Measurements from ENCODE around the gene CEP128.

Gene CEP128

DNA sequence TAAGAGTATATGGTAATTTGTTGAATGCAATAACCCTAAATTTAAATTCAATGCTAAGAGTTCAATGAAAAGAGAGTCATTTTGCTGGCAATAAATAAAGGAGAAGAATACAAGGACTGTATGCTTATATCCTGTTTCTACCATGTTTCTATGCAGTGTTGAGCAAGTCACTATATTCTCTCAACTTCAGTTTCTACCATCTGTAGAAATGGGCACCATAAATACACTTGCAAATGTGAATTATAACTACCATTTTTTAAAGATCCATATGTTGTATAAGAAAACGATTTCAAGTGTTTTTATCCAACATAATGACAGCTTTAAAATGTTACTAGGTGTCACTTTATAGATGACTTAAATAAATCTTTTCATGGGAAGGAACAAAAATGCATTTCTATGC, 170.3 kb downstream of the CEP128 start:
- DNase-seq (ENCODE audit: low read depth): no peak

DNA sequence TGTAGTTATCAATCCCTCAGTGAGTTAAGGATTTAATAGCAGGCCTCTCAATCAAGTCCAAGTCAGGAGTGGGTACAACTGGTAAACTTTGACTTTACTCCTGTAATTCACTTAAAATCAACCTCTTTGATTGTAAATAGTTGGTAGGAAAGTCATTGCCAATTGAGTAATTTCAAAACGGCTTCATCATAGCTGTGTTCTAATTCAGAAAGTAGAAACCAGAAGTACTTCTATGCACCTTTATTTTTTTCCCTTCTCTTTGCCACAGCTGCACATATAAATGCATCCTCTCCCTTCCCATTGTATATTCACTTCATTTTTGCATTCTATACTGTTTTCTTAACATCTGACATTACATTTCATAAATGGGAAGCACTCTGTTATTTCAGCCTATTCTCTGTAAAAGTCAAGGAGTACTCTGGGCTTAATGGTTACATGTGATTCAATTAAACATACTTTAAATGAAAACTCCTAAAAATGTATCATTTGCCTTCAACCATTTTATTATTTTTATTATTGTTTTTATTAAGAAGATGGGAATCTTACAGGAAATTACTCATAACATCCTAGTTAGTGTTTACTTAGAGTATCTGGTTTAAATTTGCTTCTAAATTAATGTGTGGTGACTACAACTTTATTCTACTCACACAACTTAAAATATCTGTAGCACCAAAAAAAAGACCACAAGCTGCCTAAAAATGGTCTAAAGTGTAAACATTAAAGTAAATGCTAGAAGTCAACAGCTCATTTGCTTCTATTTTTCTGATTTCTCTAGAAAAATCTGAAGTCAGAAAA, 171.2 kb downstream of the CEP128 start:
- DNase-seq (ENCODE audit: low read depth): no peak

DNA sequence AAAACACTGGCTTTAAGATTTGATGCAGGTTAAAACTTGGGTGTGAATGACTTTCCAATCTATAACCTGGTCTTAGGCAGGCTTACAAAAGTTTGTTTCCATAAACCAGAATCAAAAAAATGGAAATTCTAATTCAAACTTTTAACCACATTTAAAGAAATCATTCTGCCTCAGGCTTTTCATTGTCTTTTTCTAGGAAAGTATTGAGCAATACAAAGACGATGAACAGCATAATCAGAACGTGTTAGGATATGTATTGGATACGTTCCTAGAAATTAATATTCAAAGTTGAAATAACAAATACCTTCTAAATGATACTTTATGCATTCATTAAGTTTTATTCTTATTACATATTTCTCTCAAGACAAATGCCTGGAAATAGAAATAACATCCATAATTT, 172.9 kb downstream of the CEP128 start:
- no peak for DNase-seq (ENCODE audit: low read depth)

DNA sequence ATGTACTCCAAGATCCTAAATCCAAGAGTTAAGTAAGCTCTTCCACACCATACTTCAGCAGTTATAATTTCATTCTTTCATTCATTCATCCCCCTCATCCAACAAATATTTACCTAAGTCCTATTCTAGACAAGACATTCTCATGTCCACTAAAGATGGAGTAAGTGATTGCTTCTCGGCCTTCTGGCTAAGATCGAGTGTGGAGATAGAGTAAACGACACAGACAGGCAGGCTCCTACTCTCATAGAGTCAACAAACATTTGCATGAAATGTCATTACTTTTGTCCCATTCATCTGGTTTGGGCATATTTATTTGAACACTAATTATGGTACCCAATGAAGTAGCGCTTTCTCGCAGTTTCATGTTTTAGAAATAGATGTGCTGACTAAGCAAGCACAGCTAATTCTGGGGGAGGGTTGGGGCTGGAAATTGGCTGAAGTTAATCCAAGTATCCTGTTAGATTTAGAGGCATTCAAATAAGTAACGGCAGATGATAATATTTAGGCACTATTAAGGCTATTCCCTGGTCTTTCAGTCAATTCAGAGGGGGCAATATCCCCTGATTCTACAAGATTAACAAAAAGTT, 176.5 kb downstream of the CEP128 start:
- no peak for DNase-seq (ENCODE audit: low read depth)

DNA sequence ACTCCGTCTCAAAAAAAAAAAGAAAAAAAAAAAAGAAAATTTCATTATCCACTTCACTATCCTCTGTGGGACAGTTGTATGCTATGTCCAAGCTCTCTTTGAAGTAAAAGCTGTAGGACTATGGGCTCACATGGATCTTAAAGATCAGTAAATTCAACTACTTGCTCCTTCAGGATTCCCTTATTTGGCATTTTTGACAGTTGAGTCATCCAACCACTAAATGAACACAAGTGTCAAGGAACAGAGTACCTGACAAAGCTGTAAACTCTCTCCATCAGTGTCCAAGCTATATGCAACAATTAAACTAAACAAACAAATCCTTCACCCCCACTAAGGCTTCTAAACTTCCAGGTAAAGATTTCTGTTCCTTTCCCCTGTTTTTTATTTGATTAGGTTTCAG, 177.0 kb downstream of the CEP128 start:
- no peak for DNase-seq (ENCODE audit: low read depth)

DNA sequence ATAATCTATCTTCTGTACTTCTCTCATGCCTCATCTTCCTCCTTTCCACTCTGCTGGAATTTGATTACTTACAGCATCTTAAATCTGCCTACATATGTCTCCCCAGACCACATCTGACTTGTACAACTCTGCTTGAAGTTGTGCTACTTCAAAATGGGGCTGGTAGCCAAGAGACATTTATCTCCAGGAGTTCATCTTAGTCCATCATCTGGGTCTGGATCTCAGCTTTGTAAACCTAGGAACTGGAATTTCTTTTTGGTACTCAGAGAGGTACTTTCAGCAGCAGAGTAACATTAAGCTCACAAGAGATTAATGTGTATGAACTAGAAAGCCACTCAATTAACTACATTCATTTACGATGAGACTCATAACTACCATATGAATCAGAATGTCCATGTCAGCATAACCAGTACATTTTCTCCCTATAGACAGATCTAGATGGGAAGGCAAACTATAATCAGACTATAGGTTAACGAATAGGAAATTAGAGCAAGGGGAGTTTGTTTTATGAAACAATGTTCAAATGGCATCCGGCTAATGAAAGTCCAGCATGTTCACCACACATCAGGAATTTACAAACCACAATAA, 178.8 kb downstream of the CEP128 start:
- DNase-seq (ENCODE audit: low read depth): no peak

DNA sequence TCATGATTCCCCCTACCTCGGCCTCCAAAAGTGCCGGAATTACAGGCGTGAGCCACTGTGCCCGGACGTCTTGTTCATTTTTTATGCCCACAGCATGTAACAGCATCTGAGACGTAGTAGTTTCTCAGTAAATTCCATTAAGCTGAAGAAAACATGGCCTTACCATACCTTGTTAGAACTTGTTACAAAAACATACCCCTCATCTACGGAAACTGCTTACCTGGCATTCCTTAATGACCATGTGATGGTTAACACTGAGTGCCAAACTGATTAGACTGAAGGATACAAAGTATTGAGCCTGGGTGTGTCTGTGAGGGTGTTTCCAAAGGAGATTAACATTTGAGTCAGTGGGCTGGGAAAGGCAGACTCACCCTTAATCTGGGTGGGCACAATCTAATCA, 186.8 kb downstream of the CEP128 start:
- DNase-seq (ENCODE audit: low read depth): no peak

DNA sequence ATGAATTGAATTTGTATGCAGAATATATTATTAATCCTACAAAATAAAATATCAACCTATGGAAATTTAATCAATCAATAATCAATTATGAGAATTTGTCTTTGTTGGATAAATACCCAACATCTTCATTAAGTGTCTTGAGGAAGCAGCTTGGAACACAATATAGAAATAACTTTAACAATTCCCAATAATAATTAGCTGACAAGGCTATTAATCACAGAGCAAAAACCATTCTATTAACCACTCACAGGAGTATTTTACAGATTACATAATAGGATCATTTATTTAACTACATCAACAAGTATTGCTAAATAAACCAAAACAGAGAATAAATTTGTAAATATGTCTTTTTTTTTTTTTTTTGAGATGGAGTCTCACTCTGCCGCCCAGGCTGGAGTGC, 190.3 kb downstream of the CEP128 start:
- no peak for DNase-seq (ENCODE audit: low read depth)

DNA sequence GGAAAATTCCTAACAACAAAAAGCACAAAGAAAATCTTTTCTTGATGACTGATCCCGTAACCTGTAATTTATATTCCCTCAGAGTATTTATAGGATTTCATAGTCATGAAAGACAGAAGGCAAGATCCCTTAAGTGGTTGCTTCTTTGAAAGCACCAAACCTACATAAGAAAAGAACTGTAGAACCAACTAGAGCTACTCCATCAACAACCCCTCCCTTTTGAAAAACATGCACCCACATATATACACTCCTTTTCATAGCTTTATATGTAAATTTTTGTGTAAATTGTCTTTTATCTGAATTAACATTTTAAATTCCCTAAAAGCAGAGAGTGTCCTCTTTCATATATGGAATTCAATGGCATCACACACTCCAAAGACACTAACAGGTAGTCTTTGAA, 215.3 kb downstream of the CEP128 start:
- DNase-seq (ENCODE audit: low read depth): no peak

DNA sequence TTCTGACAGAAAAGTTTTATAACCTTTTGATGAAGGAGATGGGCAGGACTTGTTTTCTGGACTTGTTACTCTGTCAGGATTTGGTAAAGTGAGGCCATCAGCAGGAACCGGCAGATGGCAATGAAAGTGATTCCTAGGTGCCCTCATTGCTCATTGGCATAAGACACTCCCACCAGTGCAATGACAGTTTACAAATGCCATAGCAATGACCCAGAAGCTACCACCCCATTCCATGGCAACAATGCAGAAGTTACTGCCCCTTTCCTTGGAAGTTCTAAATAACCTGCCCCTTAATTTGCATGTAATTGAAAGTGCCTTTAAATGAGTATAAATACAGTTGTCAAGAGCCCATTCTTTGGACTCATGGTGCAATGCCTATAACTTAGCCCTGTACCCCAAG, 222.6 kb downstream of the CEP128 start:
- DNase-seq (ENCODE audit: low read depth): no peak

DNA sequence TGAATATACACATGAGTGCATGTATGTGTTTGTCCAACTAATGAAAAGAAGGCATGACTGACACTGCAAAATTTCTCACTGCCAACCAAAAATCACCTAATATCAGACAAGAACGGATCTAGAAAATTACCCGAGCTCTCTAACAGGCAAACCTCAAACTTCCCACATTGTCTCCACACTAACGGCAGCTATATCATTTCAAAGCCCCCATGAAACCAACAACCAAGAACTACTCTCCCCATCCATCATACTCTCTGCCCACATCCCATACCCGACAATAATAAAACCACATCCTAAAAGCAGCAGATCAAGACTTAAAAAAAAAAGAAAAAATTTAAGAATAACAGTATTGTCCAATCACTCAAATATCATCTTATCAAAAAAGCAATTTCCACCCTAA, 227.1 kb downstream of the CEP128 start:
- DNase-seq (ENCODE audit: low read depth): no peak

DNA sequence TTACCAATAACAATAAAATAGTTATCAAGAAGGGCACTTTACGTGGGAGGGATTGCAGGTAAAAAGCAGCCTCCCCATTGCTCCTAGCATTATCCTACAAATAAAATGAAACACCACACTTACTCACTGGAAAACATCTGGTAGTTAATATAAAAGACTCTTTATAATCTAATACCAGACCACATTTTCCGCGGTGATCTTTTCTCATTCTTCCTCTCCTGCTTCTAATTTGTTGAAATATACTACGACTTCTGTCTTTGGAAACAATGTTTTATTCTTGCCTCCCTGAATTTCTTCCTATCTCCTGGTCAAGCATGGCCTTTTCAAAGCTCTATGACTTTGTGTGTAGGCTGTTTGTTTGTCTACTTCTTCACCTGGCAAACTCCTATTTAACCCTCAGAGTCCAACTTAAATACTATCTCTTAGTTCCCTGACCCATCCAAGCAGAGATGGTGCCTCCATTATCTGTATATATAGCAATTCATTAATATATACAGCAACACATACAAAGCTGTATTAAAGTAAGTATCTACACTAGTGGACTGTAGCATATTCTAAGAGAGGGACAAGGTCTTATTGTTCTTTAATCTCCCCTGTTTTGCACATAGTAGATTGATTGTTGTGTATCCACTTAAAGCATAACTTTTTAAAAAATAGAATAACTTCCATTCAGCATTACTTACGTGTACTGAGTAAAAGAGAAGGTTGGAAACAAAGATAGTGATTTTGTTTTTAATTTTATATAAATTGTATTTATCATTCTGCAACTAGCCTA, 228.3 kb downstream of the CEP128 start:
- DNase-seq (ENCODE audit: low read depth): no peak

DNA sequence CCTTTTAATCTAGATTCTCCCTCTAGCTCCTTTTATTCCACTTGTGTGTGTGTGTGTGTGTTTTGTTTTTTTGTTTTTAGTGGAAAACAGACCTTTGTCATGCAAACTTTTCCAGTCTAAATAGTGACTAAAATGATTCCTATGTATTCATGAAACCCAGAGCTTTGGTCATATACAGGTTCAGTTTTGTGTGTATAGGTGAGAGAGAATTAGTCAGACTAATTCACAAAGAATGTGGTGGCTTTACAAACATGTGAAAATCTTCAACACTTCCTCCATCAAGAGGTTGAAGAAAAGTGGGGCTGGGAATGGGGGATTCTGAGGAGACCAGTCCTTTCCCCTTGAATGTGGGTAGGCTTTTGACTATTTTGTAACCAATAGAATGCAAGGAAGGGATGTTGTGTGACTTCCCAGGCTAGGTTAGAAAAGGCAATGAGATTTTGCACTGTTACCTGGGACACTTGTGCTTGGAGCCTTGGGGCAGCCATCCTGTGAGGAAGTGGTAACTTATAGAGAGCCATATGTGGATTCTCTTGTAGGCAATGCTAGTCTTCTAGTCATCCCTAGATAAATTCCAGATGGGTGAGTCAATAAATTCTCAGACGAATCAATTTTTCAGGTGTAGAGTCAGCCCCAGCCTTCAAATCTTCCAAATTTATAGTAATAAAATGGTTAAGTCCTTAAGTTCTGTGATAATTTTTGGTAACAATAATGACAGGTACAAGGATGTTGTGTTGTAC, 236.1 kb downstream of the CEP128 start:
- no peak for DNase-seq (ENCODE audit: low read depth)

DNA sequence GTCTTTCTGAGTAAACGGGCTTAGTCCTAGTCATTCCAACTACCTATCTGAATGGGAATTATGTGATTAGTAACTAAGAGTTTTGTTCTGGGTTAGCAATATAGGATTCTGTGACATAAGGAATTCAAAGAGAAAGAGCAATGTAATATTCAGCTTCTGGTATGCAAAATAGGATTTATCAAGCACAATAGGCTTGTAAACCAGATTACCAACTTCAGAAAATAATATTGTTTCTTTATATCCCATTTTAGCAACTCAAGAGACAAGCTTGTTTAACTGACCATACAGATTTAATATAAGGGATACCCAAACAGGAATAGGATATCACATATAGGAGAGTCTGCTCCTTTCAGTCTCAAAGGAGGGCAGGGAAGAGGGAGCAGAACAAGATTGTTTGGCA, 240.9 kb downstream of the CEP128 start:
- no peak for DNase-seq (ENCODE audit: low read depth)

DNA sequence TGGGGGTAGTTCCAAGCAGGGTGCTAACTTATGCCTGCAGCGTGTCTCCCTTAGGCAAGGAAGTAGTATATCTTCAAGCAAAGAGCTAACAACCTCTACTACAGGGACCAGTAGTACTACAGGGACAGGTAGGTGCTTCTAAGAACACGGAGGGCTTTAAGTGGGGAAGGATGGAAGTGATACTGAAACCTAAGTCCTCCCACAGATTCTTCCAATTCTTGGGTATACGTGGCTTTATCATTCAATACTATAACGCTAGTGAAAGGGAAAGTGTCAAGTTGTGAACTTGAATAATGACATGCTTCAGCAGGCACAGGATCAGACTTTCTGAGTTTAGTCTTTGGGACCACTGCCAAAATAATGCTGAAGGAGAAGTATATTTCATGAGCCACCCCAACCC, 241.7 kb downstream of the CEP128 start:
- DNase-seq (ENCODE audit: low read depth): no peak

DNA sequence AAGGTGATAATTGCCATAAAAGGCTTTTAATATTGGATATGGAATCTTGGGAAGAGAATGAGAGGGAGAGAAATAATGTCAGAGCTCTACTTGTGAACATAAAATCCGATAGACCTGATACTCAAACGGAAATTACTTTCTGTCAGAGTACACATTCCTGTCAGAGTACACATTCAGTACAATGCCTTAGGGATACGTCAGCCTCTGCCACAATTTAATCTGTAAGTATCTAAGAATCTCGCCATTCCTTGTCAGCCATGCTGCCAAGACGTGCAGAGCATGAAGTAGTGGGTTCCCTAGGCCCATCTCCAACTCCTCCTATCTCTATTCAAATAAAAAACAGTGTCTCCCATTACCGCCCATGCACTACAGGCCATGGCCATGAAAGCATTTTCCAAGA, 242.6 kb downstream of the CEP128 start:
- no peak for DNase-seq (ENCODE audit: low read depth)

DNA sequence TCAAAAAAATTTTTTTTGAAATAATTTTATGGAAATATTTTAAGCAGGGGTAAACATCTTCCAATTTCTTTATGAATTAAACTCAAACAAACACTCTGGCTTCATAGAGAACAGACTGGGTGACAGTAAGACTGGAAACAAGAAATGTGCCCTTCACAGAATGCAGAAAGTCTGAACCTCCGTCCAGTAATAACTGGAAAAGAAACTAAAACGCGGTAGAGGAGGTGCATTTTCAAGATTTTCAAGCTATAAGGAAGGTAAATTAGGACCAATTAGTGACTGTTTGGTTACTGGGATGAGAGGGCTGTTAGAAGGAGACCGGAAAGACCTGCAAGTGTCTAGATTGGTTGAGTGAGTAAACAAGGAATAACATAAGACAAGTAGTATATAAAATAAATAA, 245.7 kb downstream of the CEP128 start:
- DNase-seq (ENCODE audit: low read depth): no peak

DNA sequence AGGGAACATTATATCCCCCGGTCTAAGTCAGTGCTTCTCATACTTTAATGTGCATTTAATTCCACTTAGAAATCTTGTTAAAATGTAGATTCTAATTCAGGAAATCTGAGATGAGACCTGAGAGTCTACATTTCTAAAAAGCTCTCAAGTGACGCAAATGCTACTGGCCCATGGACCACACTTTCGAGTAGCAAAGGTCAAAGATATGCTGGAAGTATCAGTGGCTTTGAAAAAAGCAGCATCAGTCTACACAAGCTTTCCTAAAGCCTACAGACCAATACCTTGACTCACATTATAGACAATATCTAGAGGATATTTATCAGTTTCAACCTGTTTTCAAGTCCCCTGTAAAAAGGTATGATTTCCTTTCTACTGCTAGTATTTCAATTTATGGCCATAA, 248.6 kb downstream of the CEP128 start:
- DNase-seq (ENCODE audit: low read depth): no peak

DNA sequence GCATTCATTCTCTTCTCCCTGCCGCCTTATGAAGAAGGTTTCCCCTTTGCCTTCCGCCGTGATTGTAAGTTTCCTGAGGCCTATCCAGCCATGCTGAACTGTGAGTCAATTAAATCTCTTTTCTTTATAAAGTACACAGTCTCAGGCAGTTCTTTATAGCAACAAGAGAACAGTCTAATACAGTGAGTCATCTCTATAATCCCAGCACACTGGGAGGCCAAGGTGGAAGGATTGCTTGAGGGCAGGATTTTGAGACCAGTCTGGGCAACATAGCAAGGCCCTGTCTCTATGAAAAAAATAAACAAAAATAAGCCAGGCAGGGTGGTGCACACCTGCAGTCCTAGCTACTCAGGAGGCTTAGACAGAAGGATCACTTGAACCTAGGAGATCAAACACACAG, 259.9 kb downstream of the CEP128 start:
- no peak for DNase-seq (ENCODE audit: low read depth)

DNA sequence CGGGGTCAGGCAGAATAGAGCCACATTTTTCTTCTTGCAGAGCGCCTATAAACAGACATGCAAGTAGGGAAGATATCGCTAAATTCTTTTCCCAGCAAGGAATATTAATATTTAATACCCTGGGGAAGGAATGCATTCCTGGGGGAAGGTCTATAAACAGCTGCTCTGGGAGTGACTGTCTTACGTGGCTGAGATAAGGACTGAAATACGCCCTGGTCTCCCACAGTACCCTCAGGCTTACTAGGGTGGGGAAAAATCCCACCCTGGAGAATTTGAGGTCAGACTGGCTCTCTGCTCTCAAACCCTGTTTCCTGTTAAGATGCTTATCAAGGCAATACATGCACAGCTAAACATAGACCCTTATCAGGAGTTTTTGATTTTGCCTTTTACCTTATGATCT, 262.3 kb downstream of the CEP128 start:
- DNase-seq (ENCODE audit: low read depth): no peak

DNA sequence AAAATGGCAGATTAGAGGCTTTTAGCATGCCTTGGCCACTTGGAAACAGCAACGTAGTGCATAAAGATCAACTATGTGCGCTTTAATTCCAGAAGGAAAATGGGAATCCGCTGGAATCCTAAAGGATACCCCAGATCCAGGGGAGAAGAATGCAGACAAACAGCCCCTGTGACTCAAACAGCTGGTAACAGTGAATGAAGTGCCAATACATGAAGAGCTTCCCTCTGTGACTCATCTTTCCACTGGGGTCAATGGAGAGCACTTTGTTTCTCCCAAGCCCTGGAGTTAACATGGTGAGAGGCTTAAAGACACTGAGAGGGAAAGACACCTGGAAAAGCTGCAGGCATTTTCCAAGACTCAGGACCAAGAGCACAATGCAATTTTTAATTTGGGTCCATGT, 263.1 kb downstream of the CEP128 start:
- DNase-seq (ENCODE audit: low read depth): no peak

DNA sequence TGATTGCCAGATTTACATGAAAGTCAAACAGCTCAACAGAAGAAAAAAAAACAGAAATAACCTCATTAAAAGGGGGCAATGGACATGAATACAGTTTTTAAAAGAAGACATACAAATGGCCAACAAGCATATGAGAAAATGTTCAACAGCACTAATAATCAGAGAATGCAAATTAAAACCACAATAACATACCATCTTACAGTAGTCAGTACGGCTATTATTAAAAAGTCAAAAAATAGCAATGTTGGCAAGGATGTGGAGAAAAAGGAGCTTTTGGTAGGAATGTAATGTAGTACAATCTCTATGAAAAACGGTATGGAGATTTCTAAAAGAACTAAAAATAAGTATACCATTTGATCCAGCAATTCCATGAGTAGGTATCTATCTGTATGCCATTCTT, 272.1 kb downstream of the CEP128 start:
- DNase-seq (ENCODE audit: low read depth): no peak
